Measurements from ENCODE around the gene ITGB7.

Gene ITGB7

GRCh38 chr12:53191096-53191884, 15.8 kb downstream of the ITGB7 start:
- Histone ChIP-seq H3K4me1 (ENCODE audit: control insufficient read depth, insufficient read depth, low read length) (peaks cover 7% of the 10 kb centered on the region), H3K9me3 (replicated peaks; ENCODE audit: low read length) (no peaks in the 10 kb centered on the region), H3K4me3 (ENCODE audit: low read length) (no peak overlapping the region), H3K4me2 (ENCODE audit: low read length) (no peak overlapping the region), H3K9ac (ENCODE audit: low read depth, low read length) (no peak overlapping the region), H3K27me3 (ENCODE audit: control insufficient read depth, insufficient read depth, low read length) (no peaks in the 10 kb centered on the region), H3K36me3 (ENCODE audit: insufficient read depth, low read length) (peaks cover 36% of the 10 kb centered on the region)

DNA sequence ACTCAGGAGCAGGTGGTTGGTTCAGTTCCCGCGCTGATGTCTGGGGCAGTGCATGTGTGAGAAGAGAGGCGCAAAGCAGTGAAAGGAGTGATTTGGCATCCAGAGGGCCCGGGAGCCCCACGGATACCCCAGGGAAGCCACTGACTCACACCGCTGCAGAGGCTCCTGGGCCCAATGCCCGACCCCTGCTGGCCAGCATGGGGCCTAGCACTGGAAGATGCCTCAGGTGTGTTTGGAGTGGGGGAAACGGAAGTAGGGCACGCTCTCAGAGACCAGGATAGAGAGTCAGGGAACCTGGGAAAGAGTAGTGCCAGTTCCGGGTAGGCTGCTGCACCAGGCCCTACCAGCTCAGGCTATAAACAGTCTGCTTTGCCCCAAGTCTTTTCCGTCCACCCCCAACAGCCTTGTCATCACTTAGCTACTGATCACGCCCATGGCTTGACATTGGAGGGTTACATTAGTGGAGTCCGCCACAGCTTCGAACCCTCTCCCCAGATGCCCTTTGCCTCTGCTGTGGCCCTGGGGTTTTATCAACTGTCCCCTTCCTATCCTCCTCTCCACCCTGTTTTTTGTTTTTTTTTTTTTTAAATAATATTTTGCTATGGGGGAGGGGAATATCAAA, 16.8 kb downstream of the ITGB7 start:
- Histone ChIP-seq H3K4me3 (ENCODE audit: low read length) (no peak overlapping the region), H3K4me1 (ENCODE audit: control insufficient read depth, insufficient read depth, low read length) (peaks cover 4% of the 10 kb centered on the region), H3K9ac (ENCODE audit: low read depth, low read length) (no peak overlapping the region), H3K36me3 (ENCODE audit: insufficient read depth, low read length) (peaks cover 47% of the 10 kb centered on the region), H3K9me3 (replicated peaks; ENCODE audit: low read length) (no peaks in the 10 kb centered on the region), H3K27me3 (ENCODE audit: control insufficient read depth, insufficient read depth, low read length) (no peaks in the 10 kb centered on the region), H3K4me2 (ENCODE audit: low read length) (no peak overlapping the region)

DNA sequence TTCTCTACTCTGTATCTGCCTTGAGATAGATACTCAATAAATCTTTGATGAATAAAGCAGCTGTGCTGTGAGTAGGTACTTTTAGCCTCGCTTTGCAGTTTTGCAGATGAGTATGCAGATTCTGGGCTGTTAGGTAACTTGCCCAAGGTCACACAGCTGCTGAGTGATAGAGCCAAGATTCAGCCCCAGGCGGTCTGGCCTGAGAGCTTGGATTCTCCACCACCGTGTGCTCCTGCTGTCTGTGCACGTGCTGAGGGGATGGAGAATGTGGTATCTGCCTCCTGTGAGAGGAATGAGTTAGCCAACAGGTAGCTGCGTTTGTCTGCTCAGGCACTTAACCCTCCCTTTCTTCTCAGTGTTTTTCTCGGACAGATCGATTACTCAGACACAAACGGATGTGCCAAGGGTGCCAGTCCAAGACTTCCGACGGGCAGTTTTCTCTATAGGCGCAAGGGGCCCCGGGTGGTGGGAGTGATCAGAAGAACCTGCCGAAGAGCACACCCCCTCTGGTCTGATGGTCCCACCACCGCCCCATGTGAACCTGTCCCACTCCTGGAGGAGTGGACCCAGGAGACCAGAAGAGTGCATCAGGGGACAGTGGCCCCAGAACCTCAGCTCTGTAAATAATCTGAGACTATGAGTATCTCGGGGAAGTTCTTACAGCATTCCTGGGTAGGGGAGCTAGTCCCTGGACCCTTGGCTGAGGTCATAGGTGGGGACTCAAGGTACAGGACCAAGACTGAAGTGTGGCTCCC, 19.7 kb downstream of the ITGB7 start:
- no peaks in the 10 kb centered on the region for H3K27me3 ChIP-seq (ENCODE audit: control insufficient read depth, insufficient read depth, low read length)
- H3K4me2 ChIP-seq (ENCODE audit: low read length) = no peak overlapping the region
- H3K4me1 ChIP-seq (ENCODE audit: control insufficient read depth, insufficient read depth, low read length) = peaks cover 13% of the 10 kb centered on the region
- no peak overlapping the region for H3K4me3 ChIP-seq (ENCODE audit: low read length)
- H3K9ac ChIP-seq (ENCODE audit: low read depth, low read length) = no peak overlapping the region
- no peaks in the 10 kb centered on the region for H3K9me3 ChIP-seq (replicated peaks; ENCODE audit: low read length)
- peaks cover 72% of the 10 kb centered on the region for H3K36me3 ChIP-seq (ENCODE audit: insufficient read depth, low read length)

- Histone ChIP-seq H3K4me2 (ENCODE audit: low read length) (no peak overlapping the region), H3K4me3 (ENCODE audit: low read length) (no peak overlapping the region), H3K27me3 (ENCODE audit: control insufficient read depth, insufficient read depth, low read length) (no peaks in the 10 kb centered on the region), H3K4me1 (ENCODE audit: control insufficient read depth, insufficient read depth, low read length) (peaks cover 18% of the 10 kb centered on the region), H3K9me3 (replicated peaks; ENCODE audit: low read length) (no peaks in the 10 kb centered on the region), H3K9ac (ENCODE audit: low read depth, low read length) (no peak overlapping the region), H3K36me3 (ENCODE audit: insufficient read depth, low read length) (peaks cover 76% of the 10 kb centered on the region)
Measured at GRCh38 chr12:53186745-53187144, 20.3 kb downstream of the ITGB7 start.

DNA sequence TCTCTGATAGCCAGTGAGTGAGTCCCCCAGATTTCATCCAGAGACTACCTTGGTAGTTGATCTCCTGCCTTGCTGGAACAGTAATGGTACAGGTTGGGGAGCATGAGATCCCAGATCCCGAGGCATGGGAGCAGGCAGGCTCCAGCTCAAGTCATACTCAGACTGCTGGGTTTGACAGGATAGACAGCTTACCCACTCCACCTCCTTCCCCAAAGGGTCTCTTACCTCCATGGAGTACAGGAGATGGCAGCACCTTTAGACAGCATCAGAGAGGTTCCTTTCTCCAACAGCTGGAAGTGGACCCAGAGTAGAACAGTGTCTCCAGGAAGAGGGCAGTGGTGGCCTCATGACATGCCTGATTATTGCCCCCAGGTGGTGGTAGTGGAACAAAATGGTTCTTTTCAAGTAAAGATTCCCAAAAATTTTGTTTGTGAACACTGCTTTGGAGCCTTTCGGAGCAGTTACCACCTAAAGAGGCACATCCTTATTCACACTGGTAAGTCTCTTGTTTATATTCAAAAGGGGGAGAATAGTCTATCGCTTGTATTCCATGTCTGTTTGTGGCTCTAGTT, 21.4 kb downstream of the ITGB7 start:
- Histone ChIP-seq H3K36me3 (ENCODE audit: insufficient read depth, low read length) (peaks cover 72% of the 10 kb centered on the region), H3K27me3 (ENCODE audit: control insufficient read depth, insufficient read depth, low read length) (no peaks in the 10 kb centered on the region), H3K4me2 (ENCODE audit: low read length) (no peak overlapping the region), H3K9me3 (replicated peaks; ENCODE audit: low read length) (no peaks in the 10 kb centered on the region), H3K4me3 (ENCODE audit: low read length) (no peak overlapping the region), H3K4me1 (ENCODE audit: control insufficient read depth, insufficient read depth, low read length) (peaks cover 23% of the 10 kb centered on the region), H3K9ac (ENCODE audit: low read depth, low read length) (no peak overlapping the region)

DNA sequence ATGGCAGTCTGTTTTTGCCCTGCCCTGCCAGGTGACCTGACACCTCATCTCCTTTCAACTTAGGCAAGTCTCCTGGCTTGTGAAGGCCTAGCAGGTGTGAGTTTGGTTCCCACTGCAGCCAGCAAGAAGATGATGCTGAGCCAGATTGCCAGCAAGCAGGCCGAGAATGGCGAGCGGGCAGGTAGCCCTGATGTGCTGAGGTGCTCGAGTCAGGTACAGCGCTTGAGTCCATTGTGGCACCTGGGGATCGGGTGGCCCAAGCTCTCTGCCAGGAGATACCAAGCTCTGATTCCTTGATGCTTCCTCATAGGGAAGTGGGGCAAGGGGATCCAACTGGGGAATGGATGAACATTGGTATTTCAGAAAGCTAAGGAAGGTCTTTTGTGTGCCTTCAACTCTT, 22.2 kb downstream of the ITGB7 start:
- Histone ChIP-seq H3K4me3 (ENCODE audit: low read length) (no peak overlapping the region), H3K9me3 (replicated peaks; ENCODE audit: low read length) (no peaks in the 10 kb centered on the region), H3K9ac (ENCODE audit: low read depth, low read length) (no peak overlapping the region), H3K4me1 (ENCODE audit: control insufficient read depth, insufficient read depth, low read length) (peaks cover 22% of the 10 kb centered on the region), H3K27me3 (ENCODE audit: control insufficient read depth, insufficient read depth, low read length) (no peaks in the 10 kb centered on the region), H3K36me3 (ENCODE audit: insufficient read depth, low read length) (peaks cover 72% of the 10 kb centered on the region), H3K4me2 (ENCODE audit: low read length) (no peak overlapping the region)

DNA sequence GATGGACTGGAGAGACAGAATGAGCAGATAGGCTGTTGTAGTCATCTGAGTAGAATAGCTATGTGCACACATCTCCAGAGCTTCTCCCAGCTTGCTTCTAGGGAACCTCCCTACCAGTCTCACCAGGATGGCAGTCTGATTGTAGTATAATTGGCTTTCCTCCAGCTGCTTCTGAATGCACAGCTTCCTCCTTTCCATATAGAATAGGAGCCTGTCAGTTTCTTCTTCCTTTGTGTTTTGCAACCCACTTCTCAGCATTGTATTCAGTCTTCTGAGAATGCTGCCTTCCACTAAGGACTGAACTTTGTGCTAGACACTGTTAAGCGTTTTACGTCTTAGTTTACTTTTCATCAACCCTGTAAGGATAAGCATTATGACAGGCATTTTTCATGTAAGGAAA, 24.1 kb downstream of the ITGB7 start:
- H3K27me3 ChIP-seq (ENCODE audit: control insufficient read depth, insufficient read depth, low read length) = no peaks in the 10 kb centered on the region
- H3K9me3 ChIP-seq (replicated peaks; ENCODE audit: low read length) = no peaks in the 10 kb centered on the region
- H3K4me2 ChIP-seq (ENCODE audit: low read length) = peak overlapping the region; percentile 88
- peaks cover 31% of the 10 kb centered on the region for H3K4me1 ChIP-seq (ENCODE audit: control insufficient read depth, insufficient read depth, low read length)
- H3K36me3 ChIP-seq (ENCODE audit: insufficient read depth, low read length) = peaks cover 60% of the 10 kb centered on the region
- no peak overlapping the region for H3K4me3 ChIP-seq (ENCODE audit: low read length)
- H3K9ac ChIP-seq (ENCODE audit: low read depth, low read length) = no peak overlapping the region

DNA sequence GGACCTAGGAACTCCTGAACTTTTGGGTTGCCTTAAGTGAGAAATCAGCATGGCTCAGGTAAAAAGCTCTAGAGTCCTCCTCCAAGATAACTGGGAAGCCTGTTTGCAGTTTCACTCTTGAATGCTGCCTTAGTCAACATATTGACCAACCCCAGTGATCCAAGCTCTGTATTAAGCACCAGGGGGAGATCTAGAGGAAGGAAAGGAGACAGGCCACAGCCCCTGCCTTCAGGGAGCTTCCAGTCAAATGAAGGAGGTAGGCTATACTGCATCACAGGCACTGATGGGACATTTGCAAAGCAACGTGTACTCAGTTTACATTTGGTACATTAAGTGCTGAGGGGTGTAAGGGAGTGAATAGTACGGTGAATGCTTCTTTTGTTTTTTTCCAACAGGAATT, 25.1 kb downstream of the ITGB7 start:
- peaks cover 50% of the 10 kb centered on the region for H3K36me3 ChIP-seq (ENCODE audit: insufficient read depth, low read length)

DNA sequence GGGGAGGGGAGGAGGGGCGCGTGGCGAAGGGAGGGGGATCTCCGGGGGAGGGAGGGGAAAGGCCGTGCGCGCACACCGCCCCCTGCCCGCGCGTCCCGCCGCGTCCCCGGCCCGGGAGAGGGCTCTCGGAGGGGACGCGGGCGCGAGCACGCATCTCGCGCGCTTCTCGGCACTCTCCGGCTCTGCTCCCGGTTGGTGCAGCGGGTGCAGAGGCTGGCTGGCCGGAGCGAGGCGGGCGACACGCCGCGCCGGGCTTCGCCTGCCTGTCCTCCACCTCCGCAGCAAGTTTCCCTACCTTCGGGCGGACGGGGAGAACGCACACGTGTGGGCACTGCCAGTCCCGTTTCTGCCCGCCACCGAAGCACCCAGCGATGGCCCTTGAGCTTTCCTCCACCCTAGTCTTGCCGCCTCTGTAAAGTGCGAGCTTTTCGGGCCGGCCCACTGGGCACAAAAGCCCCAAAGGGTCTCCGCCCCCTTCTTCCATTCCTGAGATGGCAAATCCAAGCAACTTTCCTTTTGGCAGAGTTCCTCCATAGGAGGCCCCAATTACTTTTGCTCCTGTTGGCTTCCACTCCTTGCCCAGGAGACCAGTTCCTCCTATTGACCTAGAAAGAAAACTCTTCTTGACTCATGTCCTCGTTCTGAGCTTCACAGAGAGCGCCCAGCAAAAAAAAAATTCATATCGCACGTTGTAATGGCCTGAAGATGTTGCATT, 26.0 kb downstream of the ITGB7 start:
- Histone ChIP-seq H3K36me3 (ENCODE audit: insufficient read depth, low read length) (peaks cover 42% of the 10 kb centered on the region), H3K4me2 (ENCODE audit: low read length) (peak overlapping the region; percentile 88), H3K4me3 (ENCODE audit: low read length) (peak overlapping the region; percentile 95), H3K9me3 (replicated peaks; ENCODE audit: low read length) (no peaks in the 10 kb centered on the region), H3K9ac (ENCODE audit: low read depth, low read length) (peak overlapping the region; percentile 88), H3K27me3 (ENCODE audit: control insufficient read depth, insufficient read depth, low read length) (no peaks in the 10 kb centered on the region), H3K4me1 (ENCODE audit: control insufficient read depth, insufficient read depth, low read length) (peaks cover 31% of the 10 kb centered on the region)

More for the DNA sequence above, 25.1 kb downstream of the ITGB7 start:
- H3K9me3 ChIP-seq (replicated peaks; ENCODE audit: low read length) = no peaks in the 10 kb centered on the region
- peak overlapping the region; percentile 95 for H3K4me3 ChIP-seq (ENCODE audit: low read length)
- peak overlapping the region; percentile 88 for H3K9ac ChIP-seq (ENCODE audit: low read depth, low read length)
- peaks cover 31% of the 10 kb centered on the region for H3K4me1 ChIP-seq (ENCODE audit: control insufficient read depth, insufficient read depth, low read length)
- H3K4me2 ChIP-seq (ENCODE audit: low read length) = peak overlapping the region; percentile 88
- no peaks in the 10 kb centered on the region for H3K27me3 ChIP-seq (ENCODE audit: control insufficient read depth, insufficient read depth, low read length)

DNA sequence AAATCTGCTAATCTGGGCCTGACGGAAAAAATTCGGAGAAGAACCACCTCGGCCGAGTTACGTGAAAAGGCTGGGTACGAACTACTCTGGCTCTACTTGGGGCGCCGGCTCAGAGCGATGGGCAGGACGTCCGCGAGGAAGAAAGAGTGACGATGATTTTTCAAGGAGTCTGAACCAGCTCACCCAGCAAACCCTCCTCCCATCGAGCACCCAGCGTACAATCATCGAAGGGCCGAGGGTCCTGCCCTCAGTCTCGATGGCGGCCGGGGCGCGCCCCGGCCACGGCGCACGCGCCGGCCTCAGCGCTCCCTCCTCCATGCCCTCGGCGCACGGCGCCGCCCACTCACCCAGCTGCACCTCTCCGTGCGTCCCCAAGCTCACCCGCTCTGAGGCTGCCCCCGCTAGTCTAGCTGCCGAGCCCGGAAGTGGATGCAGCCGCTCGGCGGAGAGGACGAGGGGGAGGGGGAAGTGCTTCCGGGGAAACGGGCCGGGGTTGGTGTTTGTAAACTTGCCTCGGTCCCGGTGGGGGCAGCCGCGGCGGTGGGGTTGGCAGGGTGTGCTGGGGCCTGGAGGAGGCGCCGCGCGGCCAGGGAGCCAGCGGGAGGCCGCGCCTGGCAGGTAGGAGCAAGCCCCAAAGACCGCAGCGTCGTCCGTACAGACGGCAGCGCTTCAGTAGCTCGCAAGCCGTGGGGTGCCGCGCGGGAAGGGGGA, 26.7 kb downstream of the ITGB7 start, which contains the start of the genes CSAD and ZNF740:
Gene CSAD, minus strand, starts transcription at position 706 of the 711 bp plus-strand sequence. CDS start 7,455 bp downstream, outside the sequence.
Gene ZNF740, plus strand, starts transcription at position 503 of the 711 bp plus-strand sequence. CDS start 1,262 bp downstream, outside the sequence.
- H3K36me3 ChIP-seq (ENCODE audit: insufficient read depth, low read length) = peaks cover 35% of the 10 kb centered on the region
- no peaks in the 10 kb centered on the region for H3K9me3 ChIP-seq (replicated peaks; ENCODE audit: low read length)
- peak within 1 kb of the TSS; percentile 88 for H3K9ac ChIP-seq (ENCODE audit: low read depth, low read length)
- peak within 1 kb of the TSS; percentile 88 for H3K4me2 ChIP-seq (ENCODE audit: low read length)
- no peaks in the 10 kb centered on the region for H3K27me3 ChIP-seq (ENCODE audit: control insufficient read depth, insufficient read depth, low read length)
- peak within 1 kb of the TSS; percentile 95 for H3K4me3 ChIP-seq (ENCODE audit: low read length)
- H3K4me1 ChIP-seq (ENCODE audit: control insufficient read depth, insufficient read depth, low read length) = peaks cover 32% of the 10 kb centered on the region
